ENCODE results near the gene NKX6-2.
"Not testable (repeated sequence)": the region's sequence is repeated elsewhere in the genome, so short reads cannot be mapped to it uniquely, and the experiment has no call there.

The NKX6-2 gene

DNA sequence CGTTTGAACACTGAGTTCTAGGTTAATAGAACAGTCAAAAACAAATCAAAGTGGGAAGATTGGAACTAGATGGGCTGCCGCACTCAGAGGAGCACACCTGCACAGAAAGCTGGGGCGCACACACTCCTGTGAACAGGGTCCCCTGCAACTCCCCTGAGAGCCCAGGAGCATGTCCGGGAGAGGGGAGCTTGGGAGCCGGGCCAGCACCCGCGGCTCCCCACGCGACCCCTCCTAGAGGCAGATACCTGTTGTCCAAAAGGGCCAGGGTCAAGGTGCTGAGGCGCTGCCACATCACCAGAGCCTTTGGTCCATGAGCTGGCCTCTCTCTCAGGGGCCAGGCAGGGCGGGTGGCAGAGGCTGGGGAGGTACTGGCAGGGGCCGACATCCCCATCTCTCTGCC lies 5.6 kb downstream of the NKX6-2 start:
- DNase-seq (ENCODE audit: low spot score) = no peak

DNA sequence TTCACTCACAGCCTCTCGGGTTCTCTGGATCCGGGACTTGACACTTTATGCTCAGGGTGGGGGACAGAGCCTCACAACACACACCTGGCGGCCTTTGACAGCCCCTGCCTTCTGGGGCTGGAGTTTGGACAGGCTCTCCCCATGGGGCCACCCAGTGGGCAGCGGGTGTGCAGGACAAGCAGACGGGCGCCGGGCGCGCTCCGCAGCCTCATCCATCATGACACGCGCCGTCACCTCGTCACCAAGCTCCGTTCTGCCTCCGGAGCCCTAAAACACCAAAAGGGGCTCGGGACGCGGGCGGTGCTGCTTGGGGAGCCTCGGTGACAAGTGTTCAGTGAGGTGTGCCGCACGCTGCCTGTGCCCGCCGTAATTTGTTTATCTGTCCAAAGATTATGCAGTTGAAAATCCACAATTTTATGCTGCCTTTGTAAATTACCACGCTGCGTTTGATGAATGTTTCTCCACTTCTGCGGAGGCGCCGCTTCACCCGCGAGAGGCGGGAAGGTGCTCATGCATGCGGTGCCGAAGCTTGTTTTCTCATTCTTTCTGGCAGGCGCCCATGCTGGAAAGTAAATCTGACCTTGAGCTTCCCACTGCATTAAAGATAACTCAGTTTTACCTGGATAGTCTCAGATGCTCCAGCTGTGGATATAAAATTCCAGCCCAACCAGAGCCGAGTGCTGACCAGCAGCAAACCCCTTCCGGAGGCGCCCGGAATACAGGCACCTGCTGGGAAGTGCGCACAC lies 6.2 kb downstream of the NKX6-2 start:
- no peak for DNase-seq (ENCODE audit: low spot score)

DNA sequence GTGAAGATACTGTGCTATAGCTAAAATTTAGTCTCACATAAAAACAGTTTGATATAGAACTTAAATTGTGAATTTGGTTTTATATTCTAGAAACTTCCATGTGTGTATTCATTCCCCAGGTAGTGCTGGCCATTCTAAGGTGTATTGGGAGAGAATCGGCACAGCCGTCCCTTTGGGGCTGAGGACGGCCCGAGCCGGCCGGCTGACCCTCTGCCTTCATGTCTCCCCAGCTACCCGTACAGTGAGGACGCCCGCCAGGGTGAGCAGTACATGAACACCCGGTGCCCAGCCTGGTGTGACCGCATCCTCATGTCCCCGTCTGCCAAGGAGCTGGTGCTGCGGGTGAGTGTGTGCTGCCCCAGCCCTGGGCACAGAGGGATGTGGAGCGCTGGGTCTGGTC lies 8.5 kb downstream of the NKX6-2 start:
- no peak for DNase-seq (ENCODE audit: low spot score)

DNA sequence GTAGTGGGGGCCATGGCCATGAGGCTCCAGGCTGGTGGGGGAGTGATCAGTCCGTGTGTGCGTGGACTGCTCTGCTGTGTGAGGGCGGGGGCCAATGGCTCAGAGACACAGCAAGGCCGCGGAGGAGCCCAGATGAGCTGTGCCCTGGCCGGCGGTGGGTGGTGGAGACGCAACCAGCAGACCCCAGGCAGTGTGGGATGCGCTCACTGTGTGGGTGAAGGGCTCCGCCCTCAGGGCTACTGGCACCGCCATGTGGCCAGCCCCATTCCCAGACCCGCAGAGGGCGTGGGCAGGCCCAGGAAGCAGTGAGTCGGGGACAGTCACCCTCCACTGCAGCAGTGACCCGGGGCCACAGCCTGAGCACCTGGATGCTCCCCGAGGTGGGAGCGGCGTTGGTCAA lies 9.1 kb downstream of the NKX6-2 start:
- no peak for DNase-seq (ENCODE audit: low spot score)

DNA sequence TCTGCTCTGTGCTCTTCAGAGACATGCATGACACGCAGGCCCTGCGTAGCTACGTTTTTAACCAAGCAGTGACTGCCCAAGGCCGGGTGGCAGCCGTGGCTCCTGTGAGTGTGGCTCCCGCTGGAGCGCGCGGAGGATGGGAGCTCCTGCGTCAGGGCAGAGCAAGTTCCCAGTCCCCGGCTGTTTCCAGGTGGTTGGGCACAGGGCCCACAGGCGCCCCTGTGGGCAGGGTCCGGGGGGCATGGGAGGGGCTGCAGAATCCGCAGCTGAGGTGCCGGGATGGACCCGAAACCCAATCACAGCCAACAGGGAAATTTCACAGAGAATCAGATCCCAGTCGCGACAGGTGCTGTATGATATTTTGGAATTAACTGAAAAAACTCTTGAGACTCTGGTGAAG lies 9.8 kb downstream of the NKX6-2 start:
- DNase-seq (ENCODE audit: low spot score) = no peak

DNA sequence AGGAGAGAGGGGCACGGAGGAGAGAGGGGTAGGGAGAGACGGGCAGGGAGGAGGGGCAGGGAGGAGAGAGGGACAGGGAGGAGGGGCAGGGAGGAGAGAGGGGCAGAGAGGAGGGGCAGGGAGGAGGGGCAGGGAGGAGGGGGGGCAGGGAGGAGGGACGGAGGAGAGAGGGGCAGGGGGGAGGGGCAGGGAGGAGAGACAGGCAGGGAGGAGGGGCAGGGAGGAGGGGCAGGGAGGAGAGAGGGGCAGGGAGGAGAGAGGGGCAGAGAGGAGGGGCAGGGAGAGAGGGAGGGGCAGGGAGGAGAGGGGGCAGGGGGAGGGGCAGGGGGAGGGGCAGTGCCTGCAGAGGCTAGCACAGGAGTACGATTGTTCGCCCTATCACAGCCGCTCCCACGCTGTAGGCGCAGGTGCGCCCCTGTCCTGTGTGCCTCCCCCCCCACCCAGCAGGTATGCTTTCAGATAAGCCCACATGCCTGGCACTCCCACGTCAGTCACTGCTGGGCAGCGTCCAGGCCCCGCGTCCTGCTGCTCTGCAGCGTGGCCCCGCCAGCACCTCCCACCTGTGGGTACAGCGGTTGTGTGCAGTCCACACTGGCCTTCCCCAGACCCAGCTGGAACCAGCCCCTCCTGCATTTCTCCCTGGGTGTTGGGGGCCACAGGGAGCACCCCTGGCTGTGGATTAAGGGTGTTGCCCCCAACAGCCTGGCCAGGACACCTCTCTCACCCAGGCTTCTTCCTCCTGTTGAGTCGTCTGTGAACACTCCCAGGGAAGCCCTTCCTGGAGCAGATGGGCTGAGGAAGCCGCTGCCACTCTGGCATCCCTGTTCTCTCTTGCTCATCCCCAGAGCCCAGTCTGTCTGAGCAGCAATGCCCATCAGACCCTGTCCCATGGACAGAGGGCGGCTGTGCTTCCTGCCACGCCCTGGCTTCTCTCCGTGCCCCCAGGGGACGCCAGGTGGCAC lies 10.8 kb downstream of the NKX6-2 start:
- no peak for DNase-seq (ENCODE audit: low spot score)

DNA sequence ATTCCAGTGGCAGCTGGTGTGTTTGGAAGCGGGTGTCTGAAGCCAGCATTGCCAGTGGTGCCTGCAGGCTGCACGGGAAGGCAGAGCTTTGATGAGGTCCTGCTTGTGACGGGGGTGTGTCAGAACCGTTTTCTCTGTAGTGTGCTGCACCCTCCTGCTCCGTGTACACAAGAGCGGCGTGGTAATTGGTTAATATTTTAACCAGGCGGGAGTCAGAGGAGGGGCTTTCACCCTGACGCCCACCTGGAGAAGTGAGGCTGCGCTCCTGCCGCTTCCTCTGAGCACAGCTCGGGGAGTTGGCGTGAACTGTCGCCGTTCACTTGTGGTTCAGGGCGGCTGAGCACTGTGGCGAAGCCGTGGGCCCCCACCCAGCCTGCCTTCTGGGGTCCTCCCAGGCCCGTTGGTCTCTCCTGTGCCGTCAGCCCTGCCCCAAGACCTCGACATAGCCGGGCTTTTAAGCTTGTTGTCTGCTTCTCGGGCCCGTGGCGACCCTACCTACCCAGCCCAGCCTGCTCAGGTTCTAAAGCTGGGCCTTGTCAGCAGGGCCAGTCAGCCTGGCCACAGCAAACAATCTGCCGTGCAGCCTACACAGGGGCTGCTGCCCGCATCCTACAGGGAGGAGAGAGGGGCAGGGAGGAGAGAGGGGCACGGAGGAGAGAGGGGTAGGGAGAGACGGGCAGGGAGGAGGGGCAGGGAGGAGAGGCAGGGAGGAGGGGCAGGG lies 11.6 kb downstream of the NKX6-2 start:
- no peak for DNase-seq (ENCODE audit: low spot score)

DNA sequence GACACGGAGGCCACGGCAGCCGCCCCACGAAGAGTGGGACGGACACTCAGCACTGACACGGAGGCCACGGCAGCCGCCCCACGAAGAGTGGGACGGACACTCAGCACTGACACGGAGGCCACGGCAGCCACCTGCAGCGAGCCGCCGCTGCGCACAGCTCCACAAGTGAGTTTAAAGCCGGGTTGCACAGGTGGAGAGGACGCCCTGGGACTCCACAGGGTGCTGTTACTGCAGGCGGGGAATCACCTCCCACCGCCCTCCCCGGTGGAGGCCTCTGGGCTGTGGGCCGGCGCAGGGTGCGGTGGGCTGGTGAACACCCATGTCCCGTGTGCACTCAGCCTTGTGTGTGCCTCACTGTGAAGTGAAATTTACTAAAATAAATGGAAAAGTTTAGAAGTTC lies 13.1 kb downstream of the NKX6-2 start:
- not testable (repeated sequence) for DNase-seq (ENCODE audit: low spot score)

DNA sequence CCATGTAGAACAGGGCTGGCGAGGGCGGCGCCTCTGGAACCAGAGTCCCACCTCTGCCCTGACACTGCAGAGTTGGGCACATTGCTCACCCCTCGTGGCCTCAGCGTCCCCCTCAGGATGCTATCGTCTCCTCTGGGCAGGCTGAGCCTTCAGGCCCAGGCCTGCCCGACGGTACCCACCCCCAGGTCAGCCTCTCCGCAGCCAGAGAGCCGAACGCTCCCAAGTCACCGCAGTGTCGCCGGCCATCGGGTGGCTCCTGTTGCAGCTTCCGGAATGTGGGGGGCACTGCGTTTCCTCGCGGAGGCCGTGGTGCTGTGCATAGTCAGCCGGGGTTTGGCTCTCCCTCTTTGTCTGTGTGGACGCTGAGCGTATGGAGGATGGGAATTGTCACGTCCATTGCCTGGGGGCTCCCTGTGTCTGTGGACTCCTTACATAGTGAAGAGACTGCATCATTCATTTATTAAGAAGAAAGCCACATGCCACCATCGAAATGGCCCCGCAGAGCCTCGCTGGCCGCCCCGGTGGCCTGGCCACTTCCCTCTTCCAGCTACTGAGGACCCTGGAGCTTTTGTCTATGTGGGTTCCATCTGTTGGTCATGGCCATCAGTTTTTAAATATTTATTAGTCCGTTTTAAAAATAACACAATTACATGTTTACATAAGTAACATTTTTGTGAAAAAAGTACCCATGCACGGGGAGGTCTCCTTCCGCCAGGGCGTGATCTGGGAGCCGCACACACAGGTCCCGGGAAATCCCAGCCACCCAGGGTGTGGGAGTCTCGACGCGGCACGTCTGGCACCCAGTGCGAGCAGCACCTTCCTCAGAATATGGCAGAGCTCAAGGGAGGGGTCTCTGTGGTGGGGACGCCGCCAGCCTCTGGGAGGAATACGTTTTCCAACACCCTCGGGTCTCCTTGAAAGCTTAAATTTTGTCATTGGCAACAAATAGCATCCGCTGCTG lies 15.6 kb downstream of the NKX6-2 start:
- no peak for DNase-seq (ENCODE audit: low spot score)

DNA sequence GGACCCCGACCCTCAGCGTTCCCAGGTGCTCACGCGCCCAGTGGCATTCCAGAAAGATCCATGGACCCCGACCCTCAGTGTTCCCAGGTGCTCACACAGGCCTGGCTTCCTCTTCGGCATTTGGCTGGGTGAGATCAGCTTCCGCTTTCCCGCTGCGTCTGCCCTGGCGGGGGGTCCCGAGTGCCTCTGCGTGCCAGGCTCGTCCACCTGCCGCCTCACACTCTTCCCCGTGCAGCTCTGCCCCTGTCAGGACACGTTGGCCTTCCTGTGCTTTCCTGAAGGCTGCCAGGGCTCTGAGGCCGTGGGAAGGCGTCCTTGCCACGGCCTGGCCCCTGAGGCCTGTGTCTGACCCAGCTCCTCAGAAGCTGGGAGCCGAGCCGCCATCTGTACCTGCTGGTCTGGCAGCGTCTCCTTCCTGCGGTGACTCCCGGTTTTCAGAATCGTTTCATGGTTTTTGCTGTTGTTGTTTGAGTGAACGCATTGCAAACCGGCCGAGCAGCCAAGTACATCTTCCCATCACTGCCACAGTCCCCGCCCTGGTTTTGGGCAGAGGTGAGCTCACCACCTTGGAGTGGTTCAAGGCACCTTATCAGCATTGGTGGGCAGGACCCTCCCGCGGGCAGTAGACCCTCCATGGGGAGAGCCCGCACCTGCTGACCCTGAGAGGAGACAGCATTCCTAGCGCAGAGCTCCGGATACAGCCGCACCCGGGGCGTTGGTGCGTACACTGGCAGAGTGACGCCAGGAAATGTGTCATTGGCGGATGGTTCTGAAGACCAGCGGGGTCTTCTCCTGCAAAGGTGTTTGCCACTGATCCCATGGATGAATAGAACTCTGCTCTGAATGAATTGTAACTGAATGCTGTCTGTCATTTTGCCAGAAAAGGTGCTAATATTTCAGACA lies 17.4 kb downstream of the NKX6-2 start:
- DNase-seq (ENCODE audit: low spot score) = no peak

DNA sequence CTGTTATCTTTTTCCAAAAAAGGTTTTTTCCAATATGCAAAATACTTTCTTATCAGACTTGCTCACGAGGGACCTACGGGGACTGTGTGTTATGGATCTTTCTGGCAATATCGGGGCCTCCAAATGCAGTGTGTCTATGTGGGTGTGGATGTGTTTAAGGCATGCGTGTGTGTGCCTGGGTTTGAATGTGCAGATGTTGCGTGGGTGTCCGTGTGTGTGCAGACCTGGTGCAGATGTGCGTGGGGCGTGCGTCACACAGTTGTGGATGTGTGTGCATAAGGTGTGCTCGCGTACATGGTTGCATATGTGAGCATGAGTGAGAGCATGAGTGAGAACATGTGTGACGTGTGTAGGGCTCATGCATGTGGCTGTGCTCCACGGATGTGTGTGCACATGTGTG lies 19.7 kb downstream of the NKX6-2 start:
- DNase-seq (ENCODE audit: low spot score) = no peak

DNA sequence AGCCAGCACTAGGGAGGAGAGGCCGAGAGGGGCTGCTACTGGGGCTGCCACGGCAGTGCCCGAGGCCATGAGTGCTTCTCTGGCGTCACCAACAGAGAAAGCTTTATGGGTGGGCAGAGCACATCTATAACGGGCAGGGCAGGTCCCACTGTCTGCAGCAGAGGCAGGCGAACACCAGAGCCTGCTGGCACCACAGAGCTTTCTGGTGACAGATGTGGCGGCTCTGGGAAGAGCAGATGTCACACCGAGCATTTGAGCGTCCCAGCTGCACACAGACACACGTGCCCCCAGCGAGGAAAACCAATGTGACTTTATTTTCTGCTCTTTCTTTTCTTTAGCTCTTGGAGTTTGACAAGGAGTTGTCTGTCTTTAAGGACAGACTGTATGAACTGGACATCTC lies 20.5 kb downstream of the NKX6-2 start:
- no peak for DNase-seq (ENCODE audit: low spot score)

DNA sequence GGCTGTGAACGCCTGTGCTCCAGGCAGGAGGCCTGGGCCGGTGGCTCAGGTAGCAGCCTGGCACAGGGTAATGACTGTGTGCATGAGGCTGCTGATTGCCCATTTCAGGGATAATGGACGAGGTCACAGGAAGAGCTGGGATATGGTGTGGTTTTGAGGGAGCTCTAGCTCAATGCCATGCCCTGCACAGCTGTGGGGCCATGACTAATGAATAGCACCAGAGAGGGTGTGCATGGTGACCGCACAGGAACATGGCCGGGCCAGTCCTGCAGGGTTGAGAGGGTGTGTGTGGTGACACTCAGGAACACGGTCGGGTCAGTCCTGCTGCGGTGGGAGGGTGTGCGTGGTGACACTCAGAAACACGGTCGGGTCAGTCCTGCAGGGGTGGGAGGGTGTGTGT lies 21.8 kb downstream of the NKX6-2 start:
- DNase-seq (ENCODE audit: low spot score) = no peak

DNA sequence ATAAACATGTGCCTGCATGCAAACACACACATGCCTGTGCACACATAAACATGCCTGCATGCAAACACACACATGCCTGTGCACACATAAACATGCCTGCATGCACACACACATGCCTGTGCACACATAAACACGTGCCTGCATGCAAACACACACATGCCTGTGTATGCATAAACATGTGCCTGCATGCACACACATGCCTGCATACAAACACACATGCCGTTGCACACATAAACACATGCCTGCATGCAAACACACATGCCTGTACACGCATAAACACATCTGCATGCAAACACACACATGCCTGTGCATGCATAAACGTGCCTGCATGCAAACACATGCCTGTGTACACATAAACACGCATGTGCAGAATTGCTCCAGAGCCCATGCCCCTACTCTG lies 22.4 kb downstream of the NKX6-2 start:
- DNase-seq (ENCODE audit: low spot score) = no peak

DNA sequence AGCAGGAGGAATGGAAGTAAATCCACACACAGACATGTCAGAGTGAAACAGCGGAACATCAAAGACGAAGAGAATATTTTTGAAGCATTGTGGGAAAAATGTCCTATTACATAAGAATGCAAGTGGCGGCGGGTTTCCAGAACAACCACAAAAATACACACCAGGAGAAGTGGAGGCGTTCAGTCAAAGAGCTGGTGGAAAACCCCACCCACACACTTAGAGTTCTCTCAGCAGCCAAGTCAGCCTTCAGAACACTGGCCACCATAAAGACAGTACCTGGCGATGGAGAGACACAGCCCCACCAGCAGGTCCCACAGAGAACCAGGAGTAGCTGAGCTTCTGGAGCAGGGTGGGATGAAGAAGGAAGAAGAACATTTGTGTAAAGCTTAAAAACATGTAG lies 23.7 kb downstream of the NKX6-2 start:
- DNase-seq (ENCODE audit: low spot score) = no peak

DNA sequence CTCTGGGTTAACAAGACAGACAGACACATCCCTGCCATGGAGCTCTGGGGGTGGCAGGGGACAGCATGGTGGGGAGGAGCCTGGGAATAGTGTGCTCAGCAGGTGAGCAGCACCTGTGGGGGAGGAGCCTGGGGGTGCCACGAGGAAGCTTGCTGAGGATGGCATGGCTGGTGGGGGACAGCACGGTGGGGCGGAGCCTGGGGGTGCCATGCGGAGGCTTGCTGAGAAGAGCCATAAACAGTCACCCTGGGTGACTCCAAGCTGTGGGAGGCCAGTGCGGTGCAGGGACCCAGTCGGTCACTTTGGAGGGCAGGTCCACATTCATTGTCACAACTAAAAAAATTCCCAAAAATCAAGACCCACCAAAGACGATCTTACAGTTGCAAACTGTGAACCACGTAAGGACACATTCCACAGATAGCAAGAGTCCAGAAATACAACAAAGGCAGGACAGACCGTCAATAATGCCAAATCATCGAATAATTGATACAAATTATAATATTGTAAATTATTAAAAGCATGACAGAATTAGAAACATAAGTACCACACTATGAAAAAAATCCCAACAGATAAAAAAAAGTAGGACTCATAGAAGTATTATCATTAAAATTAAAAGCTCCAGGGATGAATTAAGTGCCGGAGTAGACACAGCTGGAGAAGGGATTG lies 24.4 kb downstream of the NKX6-2 start:
- DNase-seq (ENCODE audit: low spot score) = no peak

DNA sequence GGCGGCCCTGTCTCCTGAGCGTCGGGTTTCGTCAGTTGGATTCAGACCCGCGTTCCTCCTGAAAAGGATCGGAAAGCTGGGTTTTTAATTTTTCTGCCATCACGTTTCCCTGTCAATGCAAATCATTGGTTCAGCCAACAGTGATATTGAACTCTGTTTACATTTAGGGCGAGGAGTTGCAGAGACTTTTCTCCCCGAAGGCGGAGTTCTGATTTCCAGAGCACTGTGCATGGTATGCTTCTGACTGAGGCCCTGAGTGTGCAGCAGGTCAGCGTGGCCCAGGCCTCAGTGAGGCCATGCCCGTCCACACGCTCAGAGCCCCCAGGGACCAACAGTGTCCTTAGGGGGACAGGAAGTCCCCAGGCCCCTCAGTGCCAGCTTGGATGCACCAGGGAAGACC lies 27.1 kb downstream of the NKX6-2 start:
- no peak for DNase-seq (ENCODE audit: low spot score)

DNA sequence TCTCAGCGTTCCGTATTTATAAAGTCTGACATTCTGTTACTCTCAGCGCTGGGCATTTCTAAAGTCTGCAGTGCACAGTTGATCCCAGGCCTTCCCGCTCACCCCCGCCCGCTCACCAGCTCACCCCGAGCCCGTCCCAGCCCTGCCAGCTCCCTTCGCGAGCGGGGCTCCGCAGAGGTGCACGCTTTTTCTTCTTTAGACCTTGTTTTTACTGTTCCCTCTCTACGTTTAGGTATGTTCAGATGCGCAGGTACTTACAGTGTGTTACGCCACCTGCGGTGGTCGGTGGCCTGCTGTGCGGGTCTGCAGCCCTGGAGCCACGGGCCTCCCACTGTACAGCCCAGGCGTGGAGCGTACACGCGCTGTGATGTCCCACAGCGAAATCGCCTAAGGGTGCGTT lies 28.8 kb downstream of the NKX6-2 start:
- DNase-seq (ENCODE audit: low spot score) = no peak

DNA sequence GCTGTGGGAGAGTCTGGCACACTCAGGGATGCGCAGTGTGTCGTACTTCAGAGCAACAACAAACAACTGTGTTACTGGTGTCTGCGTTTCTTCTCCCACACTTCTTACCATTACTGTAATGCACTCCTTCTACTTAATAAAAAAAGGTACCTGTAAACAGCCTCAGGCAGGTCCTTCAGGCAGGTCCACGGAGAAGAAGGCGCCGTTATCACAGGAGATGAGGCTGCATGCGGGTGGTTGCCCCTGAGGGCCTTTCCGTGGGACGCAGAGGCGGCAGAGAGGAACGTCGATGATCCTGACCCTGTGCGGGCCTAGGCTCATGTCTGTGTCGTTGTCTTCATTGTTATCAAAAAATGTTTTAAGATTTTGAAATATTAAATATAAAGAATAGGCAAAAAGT lies 29.4 kb downstream of the NKX6-2 start:
- no peak for DNase-seq (ENCODE audit: low spot score)

DNA sequence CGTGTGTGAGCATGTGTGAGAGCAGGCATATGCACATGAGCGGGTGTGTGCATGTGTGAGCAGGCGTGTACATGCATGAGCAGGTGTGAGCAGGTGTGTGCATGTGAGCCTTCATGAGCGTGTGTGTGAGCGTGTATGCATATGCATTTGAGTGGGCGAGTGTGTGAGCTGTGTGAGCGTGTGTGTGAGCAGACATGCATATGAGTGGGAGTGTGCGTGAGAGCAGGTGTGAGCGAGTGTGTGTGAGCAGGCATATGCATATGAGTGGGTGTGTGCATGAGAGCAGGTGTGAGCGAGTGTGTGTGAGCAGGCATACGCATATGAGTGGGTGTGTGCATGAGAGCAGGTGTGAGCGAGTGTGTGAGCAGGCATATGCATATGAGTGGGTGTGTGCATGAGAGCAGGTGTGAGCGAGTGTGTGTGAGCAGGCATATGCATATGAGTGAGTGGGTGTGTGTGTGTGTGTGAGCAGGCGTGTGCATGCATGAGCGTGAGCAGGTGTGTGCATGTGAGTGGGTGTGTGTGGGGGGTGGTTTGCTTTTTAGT lies 30.7 kb downstream of the NKX6-2 start:
- no peak for DNase-seq (ENCODE audit: low spot score)
